Eye (tissue), 1 donor: ENCODE results near the gene DUSP15.

ENCODE experiments used
- DNase-seq: peaks from one replicate; pipeline ENCODE4 v3.0.0-alpha.2; 2015

The DUSP15 gene

DNA sequence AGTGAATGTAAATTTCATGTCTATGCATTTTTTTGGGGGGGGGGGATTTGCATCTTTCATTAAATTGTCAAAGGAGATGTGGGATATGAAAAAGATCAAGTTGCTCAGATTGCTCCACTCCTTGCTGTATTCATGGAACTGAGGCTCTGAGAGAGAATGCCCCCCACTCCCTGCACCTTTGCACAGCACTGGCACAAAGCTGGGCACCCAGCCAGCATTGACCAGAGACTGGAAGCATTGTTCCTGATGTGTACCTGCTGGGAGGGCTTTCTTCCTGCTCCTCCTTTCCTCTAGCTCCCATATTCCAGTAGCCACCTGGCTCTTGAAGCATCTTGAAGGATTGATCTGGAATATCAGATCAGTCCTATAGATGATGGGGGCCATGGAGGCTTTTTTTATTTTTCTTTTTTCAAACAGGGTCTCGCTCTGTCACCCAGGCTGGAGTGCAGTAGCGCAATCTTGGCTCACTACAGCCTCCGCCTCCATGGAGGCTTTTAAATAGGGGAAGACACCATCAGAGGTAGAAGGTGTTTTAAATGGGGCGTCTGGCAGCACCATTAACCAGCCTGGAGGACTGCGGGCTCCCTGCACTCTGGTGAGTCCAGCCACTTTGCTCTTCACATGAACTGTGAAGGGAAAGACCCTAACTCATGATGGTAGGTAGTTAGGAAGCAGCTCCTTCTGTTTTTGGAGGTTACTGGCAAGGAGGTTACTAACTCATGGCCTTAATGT lies 10.9 kb downstream of the DUSP15 start:
- no peak for DNase-seq

DNA sequence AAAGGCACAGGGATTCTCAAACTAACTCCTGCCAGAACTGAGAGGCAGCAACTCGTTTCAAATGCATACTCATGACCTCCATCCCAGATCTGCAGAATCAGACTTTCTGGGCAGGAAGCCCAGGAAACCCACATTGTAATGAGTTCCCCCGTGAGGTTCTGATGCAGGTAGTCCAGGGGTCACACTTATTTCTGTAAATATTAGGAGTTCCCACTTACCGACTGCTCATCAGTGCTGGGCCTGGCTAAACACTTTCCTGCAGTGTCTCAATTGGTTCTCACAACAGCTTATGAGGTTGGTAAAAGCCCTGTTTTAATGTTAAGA lies 11.6 kb downstream of the DUSP15 start:
- DNase-seq = no peak

- no peak for DNase-seq
Observed at GRCh38 chr20:31857861-31858759, 12.2 kb downstream of the DUSP15 start.

DNA sequence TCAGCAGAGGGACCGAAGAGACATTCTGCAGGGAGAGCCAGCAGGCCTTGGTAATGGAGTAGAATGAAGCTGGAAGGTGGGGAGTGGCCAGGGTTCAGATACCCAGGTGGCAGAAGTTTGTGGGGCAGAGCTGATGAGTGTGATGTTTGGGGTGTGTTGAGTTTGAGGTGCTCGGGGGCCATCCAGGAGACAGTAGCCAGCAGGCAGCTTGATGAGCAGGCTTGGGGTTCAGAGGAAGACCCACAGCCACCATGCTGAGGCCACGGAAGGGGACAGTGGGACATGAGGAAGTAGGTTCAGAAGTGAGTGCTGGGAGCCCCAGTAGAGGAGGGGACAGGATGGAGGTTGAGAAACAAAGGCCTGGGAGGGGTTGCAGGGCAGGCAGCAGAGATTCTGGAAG lies 13.8 kb downstream of the DUSP15 start:
- DNase-seq = no peak

GRCh38 chr20:31853481-31853880 lies 16.8 kb downstream of the DUSP15 start:
- no peak for DNase-seq

GRCh38 chr20:31851240-31851955 lies 18.9 kb downstream of the DUSP15 start:
- DNase-seq = no peak

GRCh38 chr20:31849306-31849930 lies 20.9 kb downstream of the DUSP15 start:
- no peak for DNase-seq

DNA sequence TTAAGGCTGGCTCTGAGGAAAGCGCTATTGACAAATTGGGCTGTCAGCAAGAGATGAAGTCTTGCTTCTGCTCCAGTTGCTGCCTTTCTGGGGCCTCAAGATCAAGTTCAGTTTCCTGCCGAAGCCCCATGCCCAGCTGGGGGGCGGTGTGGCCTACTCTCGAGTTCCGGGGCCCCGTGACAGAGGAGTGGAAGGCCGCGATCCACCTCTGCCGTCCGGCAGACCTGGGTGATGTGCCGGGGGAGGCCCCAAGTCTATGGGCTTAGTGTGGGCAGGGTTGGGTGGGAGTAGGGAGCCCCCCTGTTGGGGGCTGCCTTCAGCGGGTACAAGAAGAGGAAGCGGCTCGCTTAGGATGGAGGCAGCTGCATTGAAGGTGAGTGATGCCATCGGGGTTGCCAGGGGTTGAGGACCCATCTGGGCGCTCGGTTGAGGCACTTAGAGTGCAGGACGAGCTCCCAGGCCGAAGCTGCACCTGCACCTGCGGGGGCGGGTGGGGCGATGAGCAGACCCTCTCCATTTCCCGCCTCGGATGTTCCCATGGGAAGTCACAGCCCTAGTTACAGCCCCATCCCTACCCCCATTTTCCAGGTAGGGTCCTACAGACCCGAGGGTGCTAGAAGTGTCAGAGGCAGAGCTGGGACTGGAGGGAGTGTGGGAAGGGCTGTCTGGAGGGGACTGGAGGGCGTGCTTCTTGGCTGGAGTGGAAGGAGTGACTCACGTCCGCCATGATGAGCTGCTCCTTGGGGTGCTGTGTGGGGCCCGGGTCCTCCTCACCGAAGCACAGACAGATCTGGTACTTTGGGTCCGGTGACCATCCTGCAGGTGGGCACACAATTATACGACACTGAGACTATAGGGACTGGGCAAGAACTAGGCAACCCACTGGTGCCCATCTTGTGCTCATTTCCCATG lies 22.0 kb downstream of the DUSP15 start:
- no peak for DNase-seq

GRCh38 chr20:31846793-31847138 lies 23.6 kb downstream of the DUSP15 start:
- no peak for DNase-seq

DNA sequence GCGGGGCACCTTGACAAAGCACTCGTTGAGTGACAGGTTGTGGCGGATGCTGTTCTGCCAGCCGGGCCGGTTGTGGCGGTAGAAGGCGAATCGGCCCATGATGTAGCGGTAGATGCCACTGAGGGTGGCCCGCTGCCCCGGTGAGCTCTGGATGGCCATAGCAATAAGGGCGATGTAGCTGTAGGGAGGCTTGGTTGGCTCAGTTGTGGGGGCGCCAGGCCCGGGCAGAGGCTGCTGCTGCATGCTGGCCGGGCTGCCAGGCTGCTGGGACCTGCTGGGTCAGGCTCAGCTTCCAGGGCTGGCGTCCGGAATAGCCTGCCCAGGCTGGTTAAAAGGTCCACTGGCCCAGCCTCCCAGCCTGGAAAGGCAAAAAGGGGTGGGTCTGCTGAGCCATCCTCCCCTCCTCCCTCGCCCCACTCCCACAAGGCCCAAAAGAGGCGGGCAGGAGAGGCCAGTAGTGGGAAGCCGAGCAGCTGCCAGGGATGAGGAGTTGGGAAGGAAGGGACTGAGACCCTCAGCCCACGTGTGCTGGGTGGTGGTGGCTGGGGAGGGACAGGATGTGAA lies 24.9 kb downstream of the DUSP15 start, which contains the start of gene FOXS1:
Gene FOXS1 (minus strand): TSS at position 305 of the 564 bp plus-strand sequence. CDS start 62 bp downstream, at position 243.
- DNase-seq = peak; percentile 61

- DNase-seq = no peak
Observed at GRCh38 chr20:31844737-31845299, 25.5 kb downstream of the DUSP15 start.

GRCh38 chr20:31843881-31844280 lies 26.4 kb downstream of the DUSP15 start:
- DNase-seq = no peak

- no peak for DNase-seq
Observed at GRCh38 chr20:31843288-31843687, 27.0 kb downstream of the DUSP15 start.

- peak; percentile 63 for DNase-seq
Observed at GRCh38 chr20:31842471-31843157, 27.7 kb downstream of the DUSP15 start.

GRCh38 chr20:31841928-31842327 lies 28.4 kb downstream of the DUSP15 start:
- DNase-seq = peak; percentile 8

GRCh38 chr20:31840906-31841816 lies 29.2 kb downstream of the DUSP15 start:
- no peak for DNase-seq

DNA sequence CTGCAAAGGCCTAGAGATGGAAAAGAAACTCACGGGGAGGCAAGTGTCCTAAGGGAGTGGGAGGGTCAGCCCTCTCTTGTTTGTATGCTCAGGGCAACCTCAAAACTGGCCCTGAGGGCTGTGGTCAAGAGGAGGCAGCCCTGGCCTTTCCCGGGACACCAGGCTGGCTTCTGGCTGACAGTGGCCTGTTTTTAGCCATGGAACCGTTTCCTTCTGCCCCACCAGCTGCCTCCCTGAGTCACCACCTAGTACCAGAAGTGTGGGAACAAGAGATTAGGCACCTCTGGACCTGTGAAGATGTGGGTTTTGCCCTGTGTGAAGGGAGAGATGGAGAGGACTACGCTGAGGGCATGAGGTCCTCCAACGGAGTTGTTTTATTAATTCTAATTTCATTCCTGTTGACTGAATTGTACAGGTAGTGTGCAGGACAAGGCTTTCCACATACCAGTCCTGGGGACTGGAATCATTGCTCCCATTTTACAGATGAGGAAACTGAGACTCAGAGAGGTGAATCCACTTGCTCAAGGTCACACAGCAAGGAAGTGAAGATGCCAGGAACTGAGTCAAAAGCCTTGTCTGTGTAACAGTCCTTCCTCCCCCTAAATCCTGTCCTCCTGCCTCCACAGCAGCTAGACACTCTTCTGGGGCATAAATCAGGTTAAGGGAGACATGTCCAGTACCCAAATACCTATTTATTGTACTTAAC lies 30.4 kb downstream of the DUSP15 start:
- no peak for DNase-seq

DNA sequence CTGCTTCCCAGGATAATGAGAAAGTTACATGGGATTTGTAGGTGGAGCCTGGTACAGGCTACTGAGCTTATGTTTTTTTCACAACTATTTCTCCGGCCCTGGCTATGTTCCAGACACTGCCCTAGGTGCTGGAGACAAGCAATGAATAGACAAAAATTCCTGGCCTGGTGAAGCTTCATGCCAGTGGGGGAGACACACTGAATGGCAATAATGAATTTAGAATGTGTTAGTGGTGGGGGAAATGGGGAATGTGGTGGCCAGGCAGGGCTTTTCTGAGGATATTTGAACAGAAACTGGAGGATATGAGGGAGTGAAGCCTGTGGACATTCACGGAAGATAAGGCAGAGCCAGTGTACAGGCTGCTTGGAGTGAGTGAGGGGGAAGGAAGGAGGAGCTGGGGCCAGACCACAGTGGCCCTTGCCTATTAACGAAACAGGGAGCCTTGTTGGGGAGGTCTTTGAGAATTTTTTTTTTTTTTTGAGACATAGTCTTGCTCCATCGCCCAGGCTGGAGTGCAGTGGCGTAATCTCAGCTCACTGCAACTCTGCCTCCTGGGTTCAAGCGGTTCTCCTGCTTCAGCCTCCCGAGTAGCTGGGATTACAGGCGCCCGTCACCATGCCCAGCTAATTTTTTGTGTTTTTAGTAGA lies 31.6 kb downstream of the DUSP15 start:
- DNase-seq = no peak
